Measurements from ENCODE around the gene CDC42. TPM values are rescaled to one million over a fixed set of nuclear protein-coding genes. Genes with fewer than 3 reads are reported as not detected.

The CDC42 gene
- total RNA-seq, 1 donor from 2014 or later, result 293 TPM

DNA sequence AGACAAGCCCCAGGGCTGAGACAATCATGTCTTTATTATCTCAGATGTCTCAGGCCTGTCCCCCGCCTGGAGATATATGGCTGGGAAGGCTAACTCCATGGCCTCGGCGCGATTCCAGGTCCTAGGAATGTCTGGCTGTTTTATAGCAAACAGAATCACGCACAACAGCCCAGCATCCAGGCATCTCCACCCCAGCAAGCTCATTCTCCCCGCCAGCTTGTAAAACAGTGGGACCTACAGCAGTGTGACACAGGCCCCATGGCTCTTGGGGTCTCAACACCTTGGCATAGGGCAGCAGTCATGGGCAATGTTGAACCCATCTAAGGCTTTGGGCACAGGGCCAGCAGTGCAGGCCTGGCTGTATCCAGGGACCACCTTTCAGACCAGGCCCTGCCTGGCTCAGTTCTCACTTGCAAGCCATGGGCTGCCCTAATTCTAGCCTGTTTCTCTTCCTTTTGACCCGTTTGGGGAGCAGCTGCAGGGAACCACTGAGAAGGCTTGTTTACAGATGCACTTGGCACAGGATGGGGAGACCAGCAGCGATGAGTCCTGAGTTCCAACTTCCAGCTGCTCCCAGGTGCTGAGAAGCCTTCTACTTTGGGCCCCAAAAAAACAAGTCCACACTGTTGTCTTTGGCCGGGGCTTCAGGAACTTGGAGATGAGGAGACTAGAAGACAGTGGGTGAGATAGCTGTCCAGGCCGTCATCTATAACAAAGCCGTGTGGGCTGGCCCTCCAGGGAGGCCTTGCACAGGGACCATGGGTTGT lies 56.0 kb downstream of the CDC42 start:
- intact Hi-C loops (cut with micrococcal nuclease), result no loop called here
- H3K4me3 Mint-ChIP-seq, result no peak overlapping the region
- peaks cover 44% of the 10 kb centered on the region for H3K36me3 Mint-ChIP-seq (ENCODE audit: low read depth)
- peak overlapping the region; percentile 10 for H3K27ac Mint-ChIP-seq
- DNase-seq (ENCODE audit: low spot score), result no peak
- H3K9me3 Mint-ChIP-seq, result no peaks in the 10 kb centered on the region
- no peaks in the 10 kb centered on the region for H3K27me3 Mint-ChIP-seq (ENCODE audit: insufficient read depth)
- H3K4me1 Mint-ChIP-seq (ENCODE audit: low read depth), result peaks cover 30% of the 10 kb centered on the region

DNA sequence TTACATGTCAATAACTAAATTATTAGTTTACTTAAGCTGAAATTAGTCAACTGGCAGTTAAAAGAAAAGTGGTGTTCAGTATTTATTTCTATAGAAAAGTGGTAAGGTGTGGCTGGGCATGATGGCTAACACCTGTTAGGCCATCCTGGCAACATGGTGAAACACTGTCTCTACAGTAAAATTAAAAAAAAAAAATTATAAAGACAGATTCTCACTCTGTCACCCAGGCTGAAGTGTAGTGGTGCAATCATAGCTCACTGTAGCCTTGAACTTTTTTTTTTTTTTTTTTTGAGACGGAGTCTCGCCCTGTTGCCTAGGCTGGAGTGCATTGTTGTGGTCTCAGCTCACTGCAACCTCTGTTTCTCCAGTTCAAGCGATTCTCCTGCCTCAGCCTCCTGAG lies 57.5 kb downstream of the CDC42 start:
- no peak overlapping the region for H3K4me3 Mint-ChIP-seq
- no peak overlapping the region for H3K27ac Mint-ChIP-seq
- no peak for DNase-seq (ENCODE audit: low spot score)
- peaks cover 15% of the 10 kb centered on the region for H3K4me1 Mint-ChIP-seq (ENCODE audit: low read depth)
- no peaks in the 10 kb centered on the region for H3K27me3 Mint-ChIP-seq (ENCODE audit: insufficient read depth)
- intact Hi-C loops (cut with micrococcal nuclease), result no loop called here
- H3K36me3 Mint-ChIP-seq (ENCODE audit: low read depth), result peaks cover 33% of the 10 kb centered on the region
- no peaks in the 10 kb centered on the region for H3K9me3 Mint-ChIP-seq

DNA sequence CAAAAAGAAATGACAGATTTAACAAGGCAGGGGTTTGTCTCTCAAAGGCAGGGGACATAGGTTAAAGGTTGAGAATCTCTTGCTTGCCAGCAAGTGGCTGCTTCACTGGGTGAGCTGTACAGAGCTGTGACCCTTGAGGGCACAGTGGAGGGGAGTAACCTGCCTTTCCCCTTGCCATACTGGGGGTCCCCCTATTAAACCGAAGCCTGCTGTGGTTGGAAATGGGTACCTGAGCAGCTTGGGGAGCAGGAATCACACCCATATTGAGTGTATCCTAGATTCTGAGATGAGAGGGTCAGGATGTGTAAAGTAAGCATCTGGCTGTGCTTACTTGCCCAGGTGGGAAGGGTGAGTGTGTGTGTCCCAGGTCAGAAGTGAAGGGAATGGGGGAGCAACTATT lies 58.6 kb downstream of the CDC42 start:
- H3K4me1 Mint-ChIP-seq (ENCODE audit: low read depth), result peaks cover 6% of the 10 kb centered on the region
- peaks cover 31% of the 10 kb centered on the region for H3K36me3 Mint-ChIP-seq (ENCODE audit: low read depth)
- no peak overlapping the region for H3K4me3 Mint-ChIP-seq
- H3K9me3 Mint-ChIP-seq, result no peaks in the 10 kb centered on the region
- DNase-seq (ENCODE audit: low spot score), result no peak
- H3K27ac Mint-ChIP-seq, result peak overlapping the region; percentile 18
- H3K27me3 Mint-ChIP-seq (ENCODE audit: insufficient read depth), result no peaks in the 10 kb centered on the region
- intact Hi-C loops (cut with micrococcal nuclease), result no loop called here

DNA sequence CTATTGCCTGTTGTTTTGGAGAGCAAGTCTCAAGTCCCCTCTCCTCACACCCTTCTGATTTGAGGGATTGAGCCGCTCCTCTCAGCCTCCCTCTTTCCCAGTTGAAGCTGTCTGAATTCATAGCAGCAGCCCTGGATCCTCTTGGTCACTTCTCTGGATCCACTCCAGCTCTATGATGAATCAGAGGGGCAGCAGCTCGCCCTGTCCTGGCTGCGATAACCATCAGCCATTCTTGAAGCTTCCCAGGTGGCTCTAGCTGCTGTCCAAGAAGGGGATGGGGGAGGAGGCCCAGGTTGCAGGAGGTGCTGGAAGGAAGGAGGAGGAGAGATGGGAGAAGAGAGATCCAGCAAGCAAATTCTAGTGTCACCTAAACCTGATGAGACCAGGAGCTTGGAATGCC lies 59.1 kb downstream of the CDC42 start:
- intact Hi-C loops (cut with micrococcal nuclease), result no loop called here
- H3K36me3 Mint-ChIP-seq (ENCODE audit: low read depth), result peaks cover 31% of the 10 kb centered on the region
- no peaks in the 10 kb centered on the region for H3K27me3 Mint-ChIP-seq (ENCODE audit: insufficient read depth)
- H3K9me3 Mint-ChIP-seq, result no peaks in the 10 kb centered on the region
- peak overlapping the region; percentile 42 for H3K27ac Mint-ChIP-seq
- no peak overlapping the region for H3K4me3 Mint-ChIP-seq
- no peak for DNase-seq (ENCODE audit: low spot score)
- H3K4me1 Mint-ChIP-seq (ENCODE audit: low read depth), result peaks cover 6% of the 10 kb centered on the region

DNA sequence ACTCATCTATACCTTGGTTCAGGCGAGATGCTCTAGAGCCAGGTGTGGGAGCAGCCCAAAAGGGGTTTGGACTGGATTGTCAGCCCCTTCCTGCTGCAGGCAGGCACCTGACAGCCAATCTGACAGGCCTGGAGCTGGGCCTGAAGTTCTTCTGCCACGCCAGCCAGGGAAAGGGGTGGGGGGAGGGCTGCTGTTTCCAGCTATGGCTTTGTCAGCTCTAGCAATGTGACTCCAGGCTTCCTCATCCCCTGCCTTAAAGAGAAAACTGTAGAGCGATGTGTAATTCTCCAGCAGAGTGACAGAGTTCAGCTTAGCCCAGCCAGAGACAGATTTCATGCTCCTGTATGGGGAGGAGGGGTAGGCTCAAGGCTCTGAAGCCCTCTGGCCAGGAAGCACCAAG lies 60.0 kb downstream of the CDC42 start:
- Mint-ChIP-seq H3K4me3 (no peak overlapping the region), H3K27ac (no peak overlapping the region), H3K9me3 (no peaks in the 10 kb centered on the region), H3K4me1 (ENCODE audit: low read depth) (peaks cover 6% of the 10 kb centered on the region), H3K27me3 (ENCODE audit: insufficient read depth) (no peaks in the 10 kb centered on the region), H3K36me3 (ENCODE audit: low read depth) (peaks cover 29% of the 10 kb centered on the region)
- no peak for DNase-seq (ENCODE audit: low spot score)
- intact Hi-C loops (cut with micrococcal nuclease), result no loop called here

DNA sequence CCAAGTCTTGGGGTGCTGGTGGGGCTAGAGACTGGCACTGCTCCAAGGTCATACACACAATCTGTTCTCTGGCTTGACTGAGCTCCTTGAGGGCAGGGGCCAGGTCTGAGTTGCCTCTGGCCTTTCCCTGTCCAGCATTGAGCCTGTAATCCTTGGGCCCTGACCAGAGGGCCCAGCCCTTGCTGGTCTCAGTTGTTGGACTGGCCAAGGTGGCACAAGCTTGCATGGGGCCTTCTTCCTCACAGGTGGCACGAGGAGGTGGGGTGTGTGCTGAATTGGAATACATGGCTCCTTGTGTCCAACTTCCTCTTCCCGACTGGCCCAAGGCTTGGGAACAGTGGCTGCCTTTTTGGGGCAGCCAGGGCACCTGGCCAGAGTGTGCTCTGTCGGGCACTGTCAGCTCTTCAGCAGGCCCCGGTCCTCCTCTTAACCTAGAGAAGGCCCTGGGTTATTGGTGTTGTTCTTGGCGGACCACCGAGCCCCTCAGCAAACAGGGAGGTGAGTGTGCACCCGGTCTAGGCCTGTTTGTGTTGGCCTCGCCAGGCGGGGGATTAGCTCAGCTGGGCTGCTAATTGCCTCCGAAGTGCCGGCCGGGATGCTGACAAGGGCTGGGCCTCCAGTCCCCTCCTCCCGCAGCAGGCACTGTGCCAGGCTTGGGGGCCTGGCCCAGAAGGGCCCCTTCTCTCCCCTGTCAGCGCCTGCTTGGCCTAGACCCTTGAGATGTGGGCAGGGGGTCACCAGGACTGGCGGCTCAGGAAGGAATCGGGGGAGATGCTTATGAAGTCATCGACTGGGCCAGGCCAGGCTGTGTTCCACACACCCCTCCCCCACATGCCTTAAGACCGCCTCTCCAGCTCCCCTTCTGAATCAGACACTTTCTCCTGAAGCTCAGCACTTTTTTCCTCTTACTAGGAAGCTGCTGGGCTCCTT lies 61.8 kb downstream of the CDC42 start:
- no peak overlapping the region for H3K27ac Mint-ChIP-seq
- peaks cover 24% of the 10 kb centered on the region for H3K36me3 Mint-ChIP-seq (ENCODE audit: low read depth)
- H3K9me3 Mint-ChIP-seq, result no peaks in the 10 kb centered on the region
- H3K27me3 Mint-ChIP-seq (ENCODE audit: insufficient read depth), result no peaks in the 10 kb centered on the region
- H3K4me3 Mint-ChIP-seq, result no peak overlapping the region
- peaks cover under 1% of the 10 kb centered on the region for H3K4me1 Mint-ChIP-seq (ENCODE audit: low read depth)
- no peak for DNase-seq (ENCODE audit: low spot score)
- intact Hi-C loops (cut with micrococcal nuclease), result no loop called here

DNA sequence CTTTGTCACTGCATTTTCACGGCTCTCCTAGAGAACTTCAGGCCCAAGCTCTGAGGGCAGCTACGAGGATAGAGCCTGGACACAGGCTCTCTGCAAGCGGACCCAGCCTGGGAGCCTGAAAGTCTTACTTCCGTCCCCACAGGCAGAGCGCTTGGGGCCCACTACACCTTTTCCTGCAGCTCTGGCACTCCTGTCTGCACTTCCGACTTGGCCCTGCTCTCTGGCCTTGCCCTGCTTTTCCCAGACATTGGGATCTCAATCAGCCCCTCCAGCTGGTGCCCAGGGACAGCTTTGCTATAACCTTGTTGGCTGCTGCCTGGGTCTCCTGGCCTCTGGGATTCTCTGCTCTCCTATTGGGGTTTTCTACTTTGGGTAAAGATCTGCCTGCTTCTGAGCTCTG lies 62.8 kb downstream of the CDC42 start:
- H3K27me3 Mint-ChIP-seq (ENCODE audit: insufficient read depth), result no peaks in the 10 kb centered on the region
- no peaks in the 10 kb centered on the region for H3K4me1 Mint-ChIP-seq (ENCODE audit: low read depth)
- H3K36me3 Mint-ChIP-seq (ENCODE audit: low read depth), result peaks cover 25% of the 10 kb centered on the region
- no peak for DNase-seq (ENCODE audit: low spot score)
- intact Hi-C loops (cut with micrococcal nuclease), result no loop called here
- no peak overlapping the region for H3K4me3 Mint-ChIP-seq
- H3K9me3 Mint-ChIP-seq, result no peaks in the 10 kb centered on the region
- peak overlapping the region; percentile 13 for H3K27ac Mint-ChIP-seq

DNA sequence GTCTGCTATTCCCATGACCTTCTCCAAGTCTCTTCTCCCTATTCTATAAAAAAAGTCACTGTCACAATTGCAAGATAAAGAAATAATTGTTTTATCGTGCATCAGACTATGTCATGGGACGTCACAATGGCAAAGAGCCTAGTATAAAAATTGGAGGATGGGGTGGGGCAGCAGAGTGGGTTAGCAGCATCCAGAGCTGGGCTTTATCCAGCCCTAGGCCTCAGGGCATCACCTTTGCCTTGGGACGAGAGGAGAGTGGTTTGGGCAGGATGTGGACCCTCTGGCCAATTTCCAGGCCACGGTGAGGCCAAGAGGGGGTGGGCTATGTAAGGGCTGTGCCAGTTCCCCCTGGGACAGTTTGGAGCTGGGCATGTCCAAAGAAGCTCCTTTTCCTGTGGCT lies 64.7 kb downstream of the CDC42 start:
- H3K9me3 Mint-ChIP-seq, result no peaks in the 10 kb centered on the region
- no peak for DNase-seq (ENCODE audit: low spot score)
- H3K4me1 Mint-ChIP-seq (ENCODE audit: low read depth), result no peaks in the 10 kb centered on the region
- peaks cover 22% of the 10 kb centered on the region for H3K36me3 Mint-ChIP-seq (ENCODE audit: low read depth)
- H3K27me3 Mint-ChIP-seq (ENCODE audit: insufficient read depth), result no peaks in the 10 kb centered on the region
- no peak overlapping the region for H3K4me3 Mint-ChIP-seq
- intact Hi-C loops (cut with micrococcal nuclease), result no loop called here
- no peak overlapping the region for H3K27ac Mint-ChIP-seq

DNA sequence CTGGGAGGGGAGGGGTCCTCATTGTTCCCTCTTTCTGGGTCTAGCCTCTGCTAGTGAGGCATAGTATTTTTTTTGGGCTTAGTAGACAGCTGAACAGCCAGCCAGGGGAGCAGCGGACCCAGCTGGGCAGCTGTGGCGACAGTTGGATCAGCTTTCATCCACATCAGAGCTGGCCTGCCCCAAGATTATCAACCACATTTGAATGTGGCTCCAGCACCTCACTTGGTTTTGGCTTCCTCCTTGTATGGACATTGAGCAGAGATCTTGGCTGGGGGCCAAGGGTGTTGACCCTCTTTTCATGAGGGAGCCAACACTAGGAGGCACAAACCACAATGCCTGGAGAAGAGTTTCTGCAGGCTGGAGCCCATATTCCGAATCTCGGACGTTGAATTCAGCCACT lies 65.3 kb downstream of the CDC42 start:
- Mint-ChIP-seq H3K27ac (no peak overlapping the region), H3K4me3 (no peak overlapping the region), H3K9me3 (no peaks in the 10 kb centered on the region), H3K4me1 (ENCODE audit: low read depth) (no peaks in the 10 kb centered on the region), H3K36me3 (ENCODE audit: low read depth) (peaks cover 19% of the 10 kb centered on the region), H3K27me3 (ENCODE audit: insufficient read depth) (no peaks in the 10 kb centered on the region)
- intact Hi-C loops (cut with micrococcal nuclease), result no loop called here
- DNase-seq (ENCODE audit: low spot score), result no peak

DNA sequence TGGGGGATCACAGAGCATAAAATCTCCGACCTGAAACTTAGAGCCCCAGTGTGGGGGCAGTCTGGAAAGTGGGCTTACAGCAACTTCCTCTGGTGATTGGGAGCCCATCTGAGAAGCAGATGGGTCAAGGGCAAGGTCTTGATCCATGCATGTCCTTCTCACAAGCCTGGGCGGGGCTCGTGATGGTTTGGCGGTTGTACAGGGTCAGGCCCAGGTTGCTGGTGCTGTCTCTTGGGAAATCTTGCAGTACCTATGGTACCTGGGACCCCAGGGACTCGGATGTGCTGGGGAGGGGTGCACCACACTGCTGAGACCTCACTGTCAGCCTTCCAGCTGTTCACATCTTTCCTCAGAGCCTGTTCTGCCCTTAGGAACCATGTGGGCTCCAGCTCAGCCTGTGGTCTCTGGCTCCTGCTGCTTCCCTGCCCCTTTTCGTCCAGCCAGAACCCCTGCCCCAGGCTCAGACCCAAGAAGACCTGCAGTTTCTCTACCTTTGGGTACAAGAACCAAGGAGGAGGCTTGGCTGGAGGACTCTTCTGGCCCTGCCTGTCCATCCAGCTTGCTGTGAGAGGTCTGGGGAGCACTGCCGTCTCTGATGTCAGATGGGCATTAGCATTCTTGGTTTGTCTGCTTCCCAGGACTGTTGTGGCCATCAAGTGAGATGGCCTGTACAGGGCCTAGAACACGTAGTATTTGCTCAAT lies 65.9 kb downstream of the CDC42 start:
- Mint-ChIP-seq H3K36me3 (ENCODE audit: low read depth) (peaks cover 15% of the 10 kb centered on the region), H3K27me3 (ENCODE audit: insufficient read depth) (no peaks in the 10 kb centered on the region), H3K4me1 (ENCODE audit: low read depth) (no peaks in the 10 kb centered on the region), H3K27ac (no peak overlapping the region), H3K9me3 (no peaks in the 10 kb centered on the region), H3K4me3 (no peak overlapping the region)
- DNase-seq (ENCODE audit: low spot score), result no peak
- intact Hi-C loops (cut with micrococcal nuclease), result no loop called here

DNA sequence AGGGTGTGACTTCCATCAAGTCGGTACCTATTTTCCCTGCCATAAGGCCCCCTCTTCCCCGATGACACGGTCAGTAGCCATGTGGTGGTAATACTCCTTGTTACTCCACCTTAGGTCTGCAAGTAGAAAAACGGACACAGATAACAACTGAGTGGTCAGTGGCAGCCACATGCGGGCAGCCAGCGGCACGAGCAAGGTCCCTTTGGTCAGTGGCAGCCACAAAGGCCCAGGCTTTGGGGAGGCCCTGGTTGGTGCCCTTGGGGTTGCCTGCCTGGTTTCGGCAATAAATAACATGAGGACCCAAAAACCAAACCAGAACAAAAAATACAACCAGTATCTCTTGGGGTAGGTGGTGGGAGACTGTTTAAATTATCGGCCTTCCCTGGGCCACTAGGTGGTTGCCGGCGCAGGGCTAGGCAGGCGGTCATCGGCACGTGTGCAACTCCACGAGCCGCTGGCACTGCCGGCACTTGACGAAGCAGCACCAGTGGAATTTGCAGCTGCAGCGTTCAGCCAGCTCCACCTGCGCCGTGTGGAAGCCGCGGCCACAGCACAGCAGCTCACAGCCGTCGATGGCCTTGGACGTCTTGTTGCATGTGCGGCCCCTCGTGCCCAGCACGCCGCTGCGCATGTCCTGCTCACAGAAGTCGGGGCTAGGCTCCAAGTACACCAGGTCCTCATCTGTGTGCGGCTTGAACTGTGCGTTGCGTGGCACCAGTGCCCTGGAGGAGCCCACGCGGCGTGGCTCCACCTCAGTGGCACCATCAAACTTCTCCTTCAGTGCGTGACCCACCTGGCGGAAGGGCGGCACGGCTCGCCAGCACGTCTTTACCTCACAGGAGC lies 67.3 kb downstream of the CDC42 start:
- Mint-ChIP-seq H3K27ac (no peak overlapping the region), H3K9me3 (no peaks in the 10 kb centered on the region), H3K27me3 (ENCODE audit: insufficient read depth) (no peaks in the 10 kb centered on the region), H3K4me3 (no peak overlapping the region), H3K36me3 (ENCODE audit: low read depth) (peaks cover 14% of the 10 kb centered on the region), H3K4me1 (ENCODE audit: low read depth) (no peaks in the 10 kb centered on the region)
- DNase-seq (ENCODE audit: low spot score), result no peak
- intact Hi-C loops (cut with micrococcal nuclease), result no loop called here

DNA sequence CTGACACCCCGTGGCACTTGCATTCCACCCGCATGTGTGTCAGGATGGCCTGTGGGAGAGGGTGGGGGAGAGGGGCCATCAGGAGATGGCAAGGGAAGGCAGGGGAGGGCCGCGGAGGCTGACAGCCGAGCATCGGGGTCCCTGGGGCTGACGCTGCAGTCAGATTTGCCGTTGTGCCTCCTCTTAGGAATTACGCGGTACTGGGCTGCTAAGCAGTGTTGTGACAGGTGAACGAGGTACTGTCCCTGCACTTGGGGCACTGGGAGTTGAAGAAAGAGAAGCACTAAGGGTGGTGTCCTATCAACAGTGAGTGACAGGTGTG lies 67.9 kb downstream of the CDC42 start:
- intact Hi-C loops (cut with micrococcal nuclease), result no loop called here
- Mint-ChIP-seq H3K4me1 (ENCODE audit: low read depth) (no peaks in the 10 kb centered on the region), H3K27ac (peak overlapping the region; percentile 1), H3K9me3 (no peaks in the 10 kb centered on the region), H3K36me3 (ENCODE audit: low read depth) (peaks cover 11% of the 10 kb centered on the region), H3K27me3 (ENCODE audit: insufficient read depth) (no peaks in the 10 kb centered on the region), H3K4me3 (no peak overlapping the region)
- DNase-seq (ENCODE audit: low spot score), result no peak
